Endodermal cell (in vitro differentiated cells): ENCODE measurements around the gene TOB1. TPM values are rescaled to one million over a fixed set of nuclear protein-coding genes. Genes with fewer than 3 reads are reported as not detected.

ENCODE experiments used
- DNase-seq: peaks from one replicate; pipeline ENCODE4 v3.0.0-alpha.2; 2017
- H3K27ac ChIP-seq: 2 replicates; pipeline ENCODE4 v1.5.1; 2013; ENCODE audit warnings: mild to moderate bottlenecking, low read depth, low read length, moderate library complexity
- H3K27me3 ChIP-seq: 2 replicates; pipeline ENCODE4 v1.6.1; 2013; ENCODE audit warnings: mild to moderate bottlenecking, low read length, moderate library complexity; ENCODE audit not compliant: insufficient read depth, control insufficient read depth, poor library complexity, severe bottlenecking
- H3K36me3 ChIP-seq: 2 replicates; pipeline ENCODE4 v1.7.0; 2013; ENCODE audit warnings: mild to moderate bottlenecking, low read length, moderate library complexity; ENCODE audit not compliant: control insufficient read depth, insufficient read depth
- H3K4me1 ChIP-seq: one replicate; pipeline ENCODE4 v1.7.0; 2013; ENCODE audit warnings: low read length; ENCODE audit not compliant: control insufficient read depth, insufficient read depth
- H3K4me3 ChIP-seq: 2 replicates; pipeline ENCODE4 v1.5.1; 2013; ENCODE audit warnings: mild to moderate bottlenecking, low read length, moderate library complexity
- H3K9ac ChIP-seq: 2 replicates; pipeline ENCODE4 v1.6.1; 2013; ENCODE audit warnings: mild to moderate bottlenecking, low read length, moderate library complexity; ENCODE audit not compliant: poor library complexity, severe bottlenecking; ENCODE audit errors: extremely low read depth
- H3K9me3 ChIP-seq: 2 replicates; pipeline ENCODE4 v1.6.1; 2013; ENCODE audit warnings: mild to moderate bottlenecking, low read length, moderate library complexity; ENCODE audit not compliant: control insufficient read depth
- H3K27ac Mint-ChIP-seq: 2 replicates; pipeline ENCODE4 v1.8.0; 2020; ENCODE audit warnings: mixed read lengths
- H3K27me3 Mint-ChIP-seq: 2 replicates; pipeline ENCODE4 v1.8.0; 2021; ENCODE audit warnings: mild to moderate bottlenecking, mixed read lengths; ENCODE audit not compliant: insufficient read depth
- H3K36me3 Mint-ChIP-seq: 2 replicates; pipeline ENCODE4 v1.8.0; 2020; ENCODE audit warnings: low read depth, mixed read lengths
- H3K4me1 Mint-ChIP-seq: 2 replicates; pipeline ENCODE4 v1.8.0; 2020; ENCODE audit warnings: mixed read lengths
- H3K4me3 Mint-ChIP-seq: 2 replicates; pipeline ENCODE4 v1.8.0; 2020; ENCODE audit warnings: mild to moderate bottlenecking, moderate library complexity, mixed read lengths
- H3K9me3 Mint-ChIP-seq: 2 replicates; pipeline ENCODE4 v1.8.0; 2020; ENCODE audit warnings: mild to moderate bottlenecking, mixed read lengths
- WGBS, 2 experiments: methylation state at CpG; one replicate each; pipeline versions ENCODE4 v1.1.5 to v1.1.7; 2013; ENCODE audit warnings: missing lambda C conversion rate in 2 of 2, mixed read lengths in 1 of 2; ENCODE audit not compliant: insufficient coverage in 1 of 2, insufficient read length in 1 of 2; 5-methylcytosine and 5-hydroxymethylcytosine counted together
- total RNA-seq, 2 donors: library from RNA; stranded (reverse); fragmentation: NEBNext Ultra II Directional in 1 of 2; extraction: Animal tissue kit (Norgen Biotek cat#: 25700) in 1 of 2; gene quantifications; 2 replicates in 1 of 2; 3 replicates in 1 of 2; pipeline ENCODE4 v1.2.1, GENCODE V29; 2021
- TF ChIP-seq, protein P1 (sequence below): fragments of 200-600 bp; sonication (generic); conservative IDR thresholded peaks from 2 replicates; pipeline ENCODE4 v1.5.0; 2021; ENCODE audit warnings: antibody characterized with exemption, mild to moderate bottlenecking

TOB1 gene
- total RNA-seq, 2 donors from 2014 or later: 35.5 to 36.3 TPM

DNA sequence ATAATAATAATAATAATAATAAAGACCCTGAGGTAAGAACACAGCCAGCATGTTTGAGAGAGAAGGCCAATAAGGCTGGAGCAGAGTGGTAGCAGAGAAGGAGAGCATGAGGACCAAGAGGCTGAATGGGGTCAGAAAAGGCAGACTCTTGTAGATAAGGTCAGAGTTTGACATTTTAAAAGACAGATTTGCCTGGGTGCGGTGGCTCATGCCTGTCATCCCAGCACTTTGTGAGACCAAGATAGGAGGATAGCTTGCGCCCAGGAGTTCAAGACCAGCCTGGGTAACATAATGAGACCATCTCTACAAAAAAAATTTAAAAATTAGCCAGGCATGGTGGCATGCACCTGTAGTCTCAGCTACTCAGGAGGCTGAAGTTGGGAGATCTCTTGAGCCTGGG lies 41.7 kb downstream of the TOB1 start:
- Mint-ChIP-seq H3K27ac (no peak overlapping the region), H3K4me3 (no peak overlapping the region), H3K36me3 (no peaks in the 10 kb centered on the region), H3K27me3 (peaks cover 6% of the 10 kb centered on the region), H3K4me1 (peaks cover 9% of the 10 kb centered on the region), H3K9me3 (no peaks in the 10 kb centered on the region)
- Histone ChIP-seq H3K27ac (no peak overlapping the region), H3K4me3 (no peak overlapping the region), H3K9ac (no peak overlapping the region), H3K4me1 (no peaks in the 10 kb centered on the region), H3K9me3 (no peaks in the 10 kb centered on the region), H3K27me3 (no peaks in the 10 kb centered on the region), H3K36me3 (no peaks in the 10 kb centered on the region)
- TF ChIP-seq, protein P1, sequence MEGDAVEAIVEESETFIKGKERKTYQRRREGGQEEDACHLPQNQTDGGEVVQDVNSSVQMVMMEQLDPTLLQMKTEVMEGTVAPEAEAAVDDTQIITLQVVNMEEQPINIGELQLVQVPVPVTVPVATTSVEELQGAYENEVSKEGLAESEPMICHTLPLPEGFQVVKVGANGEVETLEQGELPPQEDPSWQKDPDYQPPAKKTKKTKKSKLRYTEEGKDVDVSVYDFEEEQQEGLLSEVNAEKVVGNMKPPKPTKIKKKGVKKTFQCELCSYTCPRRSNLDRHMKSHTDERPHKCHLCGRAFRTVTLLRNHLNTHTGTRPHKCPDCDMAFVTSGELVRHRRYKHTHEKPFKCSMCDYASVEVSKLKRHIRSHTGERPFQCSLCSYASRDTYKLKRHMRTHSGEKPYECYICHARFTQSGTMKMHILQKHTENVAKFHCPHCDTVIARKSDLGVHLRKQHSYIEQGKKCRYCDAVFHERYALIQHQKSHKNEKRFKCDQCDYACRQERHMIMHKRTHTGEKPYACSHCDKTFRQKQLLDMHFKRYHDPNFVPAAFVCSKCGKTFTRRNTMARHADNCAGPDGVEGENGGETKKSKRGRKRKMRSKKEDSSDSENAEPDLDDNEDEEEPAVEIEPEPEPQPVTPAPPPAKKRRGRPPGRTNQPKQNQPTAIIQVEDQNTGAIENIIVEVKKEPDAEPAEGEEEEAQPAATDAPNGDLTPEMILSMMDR: no peak
- no peak for DNase-seq
- WGBS, 2 experiments: 87 to 100% methylated on average over 1 to 2 of the region's 2 CpGs

DNA sequence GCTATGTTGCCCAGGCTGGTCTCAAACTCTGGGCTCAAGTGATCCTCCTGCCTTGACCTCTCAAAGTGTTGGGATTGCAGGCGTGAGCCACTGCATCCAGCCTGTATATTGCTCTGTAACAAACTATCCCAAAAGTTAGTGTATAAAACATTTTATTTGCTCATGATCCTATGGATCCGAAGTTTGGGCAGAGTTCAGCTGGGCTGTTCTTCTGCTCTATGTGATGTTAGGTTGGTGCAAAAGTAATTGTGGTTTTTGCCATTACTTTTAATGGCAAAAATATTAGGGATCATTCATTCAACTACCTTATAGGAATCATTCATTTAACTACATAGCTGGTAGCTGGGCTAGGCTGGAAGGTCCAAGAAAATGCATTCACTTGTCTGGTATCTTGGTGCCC lies 43.6 kb downstream of the TOB1 start:
- 80 to 86% methylated on average over 1 to 2 of the region's 2 CpGs for WGBS, 2 experiments
- Histone ChIP-seq H3K9me3 (no peaks in the 10 kb centered on the region), H3K9ac (no peak overlapping the region), H3K36me3 (no peaks in the 10 kb centered on the region), H3K4me1 (no peaks in the 10 kb centered on the region), H3K27me3 (no peaks in the 10 kb centered on the region), H3K4me3 (no peak overlapping the region), H3K27ac (no peak overlapping the region)
- H3K4me3 Mint-ChIP-seq: no peak overlapping the region
- TF ChIP-seq, protein P1: no peak
- no peak for DNase-seq
- H3K27me3 Mint-ChIP-seq: peaks cover 6% of the 10 kb centered on the region
- H3K9me3 Mint-ChIP-seq: no peaks in the 10 kb centered on the region
- no peaks in the 10 kb centered on the region for H3K36me3 Mint-ChIP-seq
- no peaks in the 10 kb centered on the region for H3K4me1 Mint-ChIP-seq
- no peak overlapping the region for H3K27ac Mint-ChIP-seq

DNA sequence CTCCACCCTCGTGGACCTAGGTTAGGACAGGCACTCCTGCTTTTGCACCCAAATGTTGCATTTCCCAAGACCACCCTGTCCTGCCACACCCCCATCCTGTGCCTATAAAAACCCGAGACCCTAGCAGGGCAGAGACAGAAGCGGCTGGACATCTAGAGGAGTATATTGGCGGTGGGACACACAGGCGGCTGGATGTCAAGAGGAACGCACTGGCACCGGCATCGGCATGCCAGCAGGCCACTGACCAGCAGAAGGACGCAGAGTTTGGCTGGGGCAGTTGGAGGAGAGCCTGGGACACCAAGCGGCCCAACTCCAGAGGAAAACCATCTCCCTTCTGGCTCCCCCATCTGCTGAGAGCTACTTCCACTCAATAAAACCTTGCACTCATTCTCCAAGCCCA lies 45.5 kb downstream of the TOB1 start:
- Mint-ChIP-seq H3K27me3 (peaks cover 6% of the 10 kb centered on the region), H3K4me1 (no peaks in the 10 kb centered on the region), H3K9me3 (no peaks in the 10 kb centered on the region), H3K4me3 (no peak overlapping the region), H3K27ac (no peak overlapping the region), H3K36me3 (no peaks in the 10 kb centered on the region)
- no peak overlapping the region for H3K9ac ChIP-seq
- no peak for DNase-seq
- no peak overlapping the region for H3K27ac ChIP-seq
- no peak overlapping the region for H3K4me3 ChIP-seq
- TF ChIP-seq, protein P1: no peak
- no peaks in the 10 kb centered on the region for H3K9me3 ChIP-seq
- H3K36me3 ChIP-seq: no peaks in the 10 kb centered on the region
- 82 to 100% methylated on average over 5 to 10 of the region's 10 CpGs for WGBS, 2 experiments
- H3K27me3 ChIP-seq: no peaks in the 10 kb centered on the region
- no peaks in the 10 kb centered on the region for H3K4me1 ChIP-seq
